K562 (cell line): Measurements from ENCODE around the gene LOXL3. TPM values are rescaled to one million over a fixed set of nuclear protein-coding genes. Genes with fewer than 3 reads are reported as not detected.

Source experiments
- BHLHE40 ChIP-seq: IDR thresholded peaks from 2 replicates; pipeline ENCODE4 v1.6.1; 2011; ENCODE audit warnings: low read length, improper control_type of control experiment
- EP300 ChIP-seq: IDR thresholded peaks from 2 replicates; pipeline ENCODE4 v1.6.1; 2012; ENCODE audit warnings: low read length, improper control_type of control experiment
- EP400 ChIP-seq: fragments of 450-650 bp; IDR thresholded peaks from 2 replicates; pipeline ENCODE4 v1.6.1; 2017; ENCODE audit warnings: antibody characterized with exemption, mild to moderate bottlenecking, moderate library complexity
- KLF10 ChIP-seq: fragments of 250-450 bp; sonication (Bioruptor Pico); IDR thresholded peaks from 2 replicates; pipeline ENCODE4 v1.6.1; 2021; ENCODE audit warnings: matching md5 sums
- MCM7 ChIP-seq, 2 experiments: fragments of 450-650 bp; IDR thresholded peaks; 2 replicates each; pipeline ENCODE4 v1.6.1; 2016 to 2018
- MEIS2 ChIP-seq: fragments of 450-650 bp; IDR thresholded peaks from 2 replicates; pipeline ENCODE4 v1.6.1; 2014; ENCODE audit warnings: mild to moderate bottlenecking; ENCODE audit not compliant: partially characterized antibody
- NCOA4 ChIP-seq: fragments of 450-650 bp; IDR thresholded peaks from 2 replicates; pipeline ENCODE4 v1.6.1; 2018; ENCODE audit warnings: mild to moderate bottlenecking; ENCODE audit not compliant: partially characterized antibody
- POLR2AphosphoS5 ChIP-seq: IDR thresholded peaks from 2 replicates; pipeline ENCODE4 v1.6.1; 2011; ENCODE audit warnings: mild to moderate bottlenecking, low read depth, low read length, moderate library complexity; ENCODE audit not compliant: control insufficient read depth, insufficient read depth
- POU5F1 ChIP-seq: fragments of 150-350 bp; IDR thresholded peaks from 2 replicates; pipeline ENCODE4 v1.6.1; 2014; ENCODE audit warnings: borderline replicate concordance, low read length, low read depth, mild to moderate bottlenecking; ENCODE audit not compliant: partially characterized antibody
- PRMT5 ChIP-seq: sonication (generic); formaldehyde crosslinking; IDR thresholded peaks from 2 replicates; pipeline ENCODE4 v1.5.0; 2020; ENCODE audit warnings: missing genetic modification reagents
- RFX1 ChIP-seq: fragments of 450-650 bp; IDR thresholded peaks from 2 replicates; pipeline ENCODE4 v1.6.1; 2016; ENCODE audit warnings: mild to moderate bottlenecking, moderate library complexity
- SIRT6 ChIP-seq: IDR thresholded peaks from one replicate; pipeline ENCODE4 v1.6.1; 2012; ENCODE audit warnings: low read depth, mild to moderate bottlenecking, control low read depth, inconsistent platforms, low read length, moderate library complexity
- SNIP1 ChIP-seq: fragments of 450-650 bp; IDR thresholded peaks from 2 replicates; pipeline ENCODE4 v1.7.1; 2017; ENCODE audit warnings: low read depth, mild to moderate bottlenecking
- TCF7L2 ChIP-seq: fragments of 150-350 bp; IDR thresholded peaks from 2 replicates; pipeline ENCODE4 v1.6.1; 2016; ENCODE audit warnings: low read depth, mild to moderate bottlenecking, low read length, moderate library complexity
- U2AF1 ChIP-seq: fragments of 200-400 bp; formaldehyde crosslinking; optimal IDR thresholded peaks from 2 replicates; pipeline ENCODE3; 2017; ENCODE audit warnings: mild to moderate bottlenecking, low read depth, low read length, moderate library complexity
- USF2 ChIP-seq: sonication (generic); formaldehyde crosslinking; IDR thresholded peaks from 2 replicates; pipeline ENCODE4 v1.5.0; 2020; ENCODE audit warnings: missing genetic modification reagents
- ZNF586 ChIP-seq: fragments of 450-650 bp; formaldehyde crosslinking; conservative IDR thresholded peaks from 2 replicates; pipeline ENCODE4 v1.4.0; 2020; ENCODE audit warnings: mild to moderate bottlenecking, moderate library complexity
- ZNF77 ChIP-seq: fragments of 250-450 bp; sonication (Bioruptor Pico); IDR thresholded peaks from 2 replicates; pipeline ENCODE4 v1.5.0; 2020
- polyA plus RNA-seq, 8 experiments: library from polyadenylated mRNA; depleted of rRNA in 4 of 8; stranded (reverse) in 5 of 8; unstranded in 3 of 8; fragments of >200 nt; fragmentation: Nextera tagmentation in 2 of 8; fragmentation: Illumina TruSeq in 1 of 8; extraction: Ambion mirVana in 2 of 8; extraction: Trizol in 1 of 8; gene quantifications; 2 replicates each; pipeline versions ENCODE4 v1.2.1 to v1.2.3, GENCODE V29; 2011 to 2014; ENCODE audit warnings: inconsistent platforms in 1 of 8, missing spikeins in 1 of 8
- total RNA-seq, 7 experiments: library from RNA; depleted of rRNA in 6 of 7; stranded (reverse); fragments of >200 nt in 6 of 7; fragmentation: Illumina TruSeq in 2 of 7; extraction: Trizol in 2 of 7; gene quantifications; 2 replicates each; pipeline versions ENCODE4 v1.2.1 to v1.2.3, GENCODE V29; 2011 to 2021; ENCODE audit warnings: low replicate concordance in 1 of 7
- TF ChIP-seq, protein P1 (sequence below): fragments of 150-350 bp; IDR thresholded peaks from 2 replicates; pipeline ENCODE4 v1.6.1; 2014; ENCODE audit warnings: low read depth, mild to moderate bottlenecking, low read length, borderline replicate concordance
- TF ChIP-seq, protein P2 (sequence below): sonication (generic); formaldehyde crosslinking; IDR thresholded peaks from 2 replicates; pipeline ENCODE4 v1.8.0; 2023; ENCODE audit warnings: missing genetic modification reagents, mild to moderate bottlenecking, borderline replicate concordance

Gene LOXL3
- total and polyA plus RNA-seq, 9 of the 15 experiments (the other 6 are each of a cell fraction or from before 2014, with no cell fraction given) = 0.22 to 0.99 (median 0.31) TPM

- TF ChIP-seq POU5F1 (peak; percentile 55), SIRT6 (no peak), SNIP1 (no peak), TCF7L2 (no peak), MCM7 (IDR thresholded peaks at IDR 0.05) (no peak), RFX1 (peak; percentile 98), MEIS2 (peak; percentile 97), KLF10 (CRISPR knock-in tag) (no peak), ZNF77 (no peak), ZNF586 (CRISPR knock-in tag) (no peak), PRMT5 (CRISPR knock-in tag) (no peak), POLR2AphosphoS5 (peak; percentile 67; the same call in 1 of the 2 replicates), EP400 (peak; percentile 80), BHLHE40 (peak; percentile 85), USF2 (CRISPR knock-in tag) (peak; percentile 84), U2AF1 (no peak), NCOA4 (no peak), EP300 (peak; percentile 17; the same call in 1 of the 2 replicates)
- TF ChIP-seq, protein P1, sequence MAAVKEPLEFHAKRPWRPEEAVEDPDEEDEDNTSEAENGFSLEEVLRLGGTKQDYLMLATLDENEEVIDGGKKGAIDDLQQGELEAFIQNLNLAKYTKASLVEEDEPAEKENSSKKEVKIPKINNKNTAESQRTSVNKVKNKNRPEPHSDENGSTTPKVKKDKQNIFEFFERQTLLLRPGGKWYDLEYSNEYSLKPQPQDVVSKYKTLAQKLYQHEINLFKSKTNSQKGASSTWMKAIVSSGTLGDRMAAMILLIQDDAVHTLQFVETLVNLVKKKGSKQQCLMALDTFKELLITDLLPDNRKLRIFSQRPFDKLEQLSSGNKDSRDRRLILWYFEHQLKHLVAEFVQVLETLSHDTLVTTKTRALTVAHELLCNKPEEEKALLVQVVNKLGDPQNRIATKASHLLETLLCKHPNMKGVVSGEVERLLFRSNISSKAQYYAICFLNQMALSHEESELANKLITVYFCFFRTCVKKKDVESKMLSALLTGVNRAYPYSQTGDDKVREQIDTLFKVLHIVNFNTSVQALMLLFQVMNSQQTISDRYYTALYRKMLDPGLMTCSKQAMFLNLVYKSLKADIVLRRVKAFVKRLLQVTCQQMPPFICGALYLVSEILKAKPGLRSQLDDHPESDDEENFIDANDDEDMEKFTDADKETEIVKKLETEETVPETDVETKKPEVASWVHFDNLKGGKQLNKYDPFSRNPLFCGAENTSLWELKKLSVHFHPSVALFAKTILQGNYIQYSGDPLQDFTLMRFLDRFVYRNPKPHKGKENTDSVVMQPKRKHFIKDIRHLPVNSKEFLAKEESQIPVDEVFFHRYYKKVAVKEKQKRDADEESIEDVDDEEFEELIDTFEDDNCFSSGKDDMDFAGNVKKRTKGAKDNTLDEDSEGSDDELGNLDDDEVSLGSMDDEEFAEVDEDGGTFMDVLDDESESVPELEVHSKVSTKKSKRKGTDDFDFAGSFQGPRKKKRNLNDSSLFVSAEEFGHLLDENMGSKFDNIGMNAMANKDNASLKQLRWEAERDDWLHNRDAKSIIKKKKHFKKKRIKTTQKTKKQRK = no peak
- TF ChIP-seq, protein P2, sequence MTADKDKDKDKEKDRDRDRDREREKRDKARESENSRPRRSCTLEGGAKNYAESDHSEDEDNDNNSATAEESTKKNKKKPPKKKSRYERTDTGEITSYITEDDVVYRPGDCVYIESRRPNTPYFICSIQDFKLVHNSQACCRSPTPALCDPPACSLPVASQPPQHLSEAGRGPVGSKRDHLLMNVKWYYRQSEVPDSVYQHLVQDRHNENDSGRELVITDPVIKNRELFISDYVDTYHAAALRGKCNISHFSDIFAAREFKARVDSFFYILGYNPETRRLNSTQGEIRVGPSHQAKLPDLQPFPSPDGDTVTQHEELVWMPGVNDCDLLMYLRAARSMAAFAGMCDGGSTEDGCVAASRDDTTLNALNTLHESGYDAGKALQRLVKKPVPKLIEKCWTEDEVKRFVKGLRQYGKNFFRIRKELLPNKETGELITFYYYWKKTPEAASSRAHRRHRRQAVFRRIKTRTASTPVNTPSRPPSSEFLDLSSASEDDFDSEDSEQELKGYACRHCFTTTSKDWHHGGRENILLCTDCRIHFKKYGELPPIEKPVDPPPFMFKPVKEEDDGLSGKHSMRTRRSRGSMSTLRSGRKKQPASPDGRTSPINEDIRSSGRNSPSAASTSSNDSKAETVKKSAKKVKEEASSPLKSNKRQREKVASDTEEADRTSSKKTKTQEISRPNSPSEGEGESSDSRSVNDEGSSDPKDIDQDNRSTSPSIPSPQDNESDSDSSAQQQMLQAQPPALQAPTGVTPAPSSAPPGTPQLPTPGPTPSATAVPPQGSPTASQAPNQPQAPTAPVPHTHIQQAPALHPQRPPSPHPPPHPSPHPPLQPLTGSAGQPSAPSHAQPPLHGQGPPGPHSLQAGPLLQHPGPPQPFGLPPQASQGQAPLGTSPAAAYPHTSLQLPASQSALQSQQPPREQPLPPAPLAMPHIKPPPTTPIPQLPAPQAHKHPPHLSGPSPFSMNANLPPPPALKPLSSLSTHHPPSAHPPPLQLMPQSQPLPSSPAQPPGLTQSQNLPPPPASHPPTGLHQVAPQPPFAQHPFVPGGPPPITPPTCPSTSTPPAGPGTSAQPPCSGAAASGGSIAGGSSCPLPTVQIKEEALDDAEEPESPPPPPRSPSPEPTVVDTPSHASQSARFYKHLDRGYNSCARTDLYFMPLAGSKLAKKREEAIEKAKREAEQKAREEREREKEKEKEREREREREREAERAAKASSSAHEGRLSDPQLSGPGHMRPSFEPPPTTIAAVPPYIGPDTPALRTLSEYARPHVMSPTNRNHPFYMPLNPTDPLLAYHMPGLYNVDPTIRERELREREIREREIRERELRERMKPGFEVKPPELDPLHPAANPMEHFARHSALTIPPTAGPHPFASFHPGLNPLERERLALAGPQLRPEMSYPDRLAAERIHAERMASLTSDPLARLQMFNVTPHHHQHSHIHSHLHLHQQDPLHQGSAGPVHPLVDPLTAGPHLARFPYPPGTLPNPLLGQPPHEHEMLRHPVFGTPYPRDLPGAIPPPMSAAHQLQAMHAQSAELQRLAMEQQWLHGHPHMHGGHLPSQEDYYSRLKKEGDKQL (CRISPR knock-in tag) = no peak
These were observed 46.4 kb downstream of the LOXL3 start, which contains the start of gene PCGF1 (continued) for GRCh38 chr2:74507145-74507925.
